WTC11 (cell line): ENCODE measurements around the gene AFG3L2. TPM values are rescaled to one million over a fixed set of nuclear protein-coding genes. Genes with fewer than 3 reads are reported as not detected.

Experiments
- ATAC-seq: fragments of 200-7000 bp; cut with Tn5 transposase; 2 replicates; pipeline ENCODE4 v1.10.0; 2021; ENCODE audit warnings: mild to moderate bottlenecking, moderate library complexity
- CTCF ChIA-PET: fragments of 300-600 bp; sonication (Branson Sonifier 250); formaldehyde crosslinking; loops from one replicate; lab custom pipeline; 2021; ENCODE audit warnings: antibody characterized with exemption; lab: Charles Lee
- POLR2A ChIA-PET: fragments of 350-600 bp; sonication (Branson Sonifier 250); formaldehyde crosslinking; loops from one replicate; lab custom pipeline; 2021; ENCODE audit warnings: antibody characterized with exemption; lab: Charles Lee
- DNase-seq: peaks from one replicate; pipeline ENCODE4 v3.0.0; 2021; ENCODE audit warnings: low spot score
- H3K27ac Mint-ChIP-seq: 2 replicates; pipeline ENCODE4 v1.8.0; 2021; ENCODE audit warnings: mixed read lengths
- H3K27me3 Mint-ChIP-seq: 2 replicates; pipeline ENCODE4 v1.8.0; 2021; ENCODE audit warnings: low read depth, mild to moderate bottlenecking, moderate library complexity, mixed read lengths
- H3K36me3 Mint-ChIP-seq: 2 replicates; pipeline ENCODE4 v1.8.0; 2021; ENCODE audit warnings: mixed read lengths
- H3K4me1 Mint-ChIP-seq: 2 replicates; pipeline ENCODE4 v1.8.0; 2022; ENCODE audit warnings: mixed read lengths
- H3K4me3 Mint-ChIP-seq: 2 replicates; pipeline ENCODE4 v1.8.0; 2021; ENCODE audit warnings: mild to moderate bottlenecking, moderate library complexity, mixed read lengths
- H3K9me3 Mint-ChIP-seq: 2 replicates; pipeline ENCODE4 v1.8.0; 2021; ENCODE audit warnings: mixed read lengths
- CREM ChIP-seq: sonication (generic); formaldehyde crosslinking; IDR thresholded peaks from 2 replicates; pipeline ENCODE4 v1.8.1; 2022; ENCODE audit warnings: mild to moderate bottlenecking, missing genetic modification reagents, moderate library complexity
- GABPB1 ChIP-seq: sonication (generic); formaldehyde crosslinking; IDR thresholded peaks from 2 replicates; pipeline ENCODE4 v1.8.1; 2023; ENCODE audit warnings: mild to moderate bottlenecking, missing genetic modification reagents
- GRHL2 ChIP-seq: fragments of 250-450 bp; sonication (Bioruptor Pico); IDR thresholded peaks from 2 replicates; pipeline ENCODE4 v1.8.0; 2022; ENCODE audit warnings: mild to moderate bottlenecking, moderate library complexity; ENCODE audit not compliant: insufficient replicate concordance, severe bottlenecking
- MLX ChIP-seq: sonication (generic); formaldehyde crosslinking; IDR thresholded peaks from 2 replicates; pipeline ENCODE4 v1.8.1; 2023; ENCODE audit warnings: mild to moderate bottlenecking, missing genetic modification reagents, moderate library complexity
- NFYB ChIP-seq: sonication (generic); formaldehyde crosslinking; conservative IDR thresholded peaks from 2 replicates; pipeline ENCODE4 v1.8.0; 2022; ENCODE audit warnings: low read depth, missing genetic modification reagents
- PRRX2 ChIP-seq: fragments of 250-450 bp; sonication (Bioruptor Pico); IDR thresholded peaks from 2 replicates; pipeline ENCODE4 v1.8.0; 2021; ENCODE audit warnings: mild to moderate bottlenecking
- SMAD3 ChIP-seq: sonication (generic); formaldehyde crosslinking; IDR thresholded peaks from 2 replicates; pipeline ENCODE4 v1.8.0; 2022; ENCODE audit warnings: missing genetic modification reagents, mild to moderate bottlenecking, borderline replicate concordance
- SP1 ChIP-seq: sonication (generic); formaldehyde crosslinking; conservative IDR thresholded peaks from 2 replicates; pipeline ENCODE4 v1.8.1; 2022; ENCODE audit warnings: missing genetic modification reagents
- TCF7 ChIP-seq: sonication (generic); formaldehyde crosslinking; IDR thresholded peaks from 2 replicates; pipeline ENCODE4 v1.8.0; 2022; ENCODE audit warnings: mild to moderate bottlenecking, low read depth, missing genetic modification reagents, moderate library complexity
- ZNF121 ChIP-seq: sonication (generic); formaldehyde crosslinking; IDR thresholded peaks from 2 replicates; pipeline ENCODE4 v1.8.0; 2023; ENCODE audit warnings: missing genetic modification reagents
- ZNF232 ChIP-seq: sonication (generic); formaldehyde crosslinking; IDR thresholded peaks from 2 replicates; pipeline ENCODE4 v1.8.0; 2022; ENCODE audit warnings: mild to moderate bottlenecking, missing genetic modification reagents
- ZNF425 ChIP-seq: fragments of 250-450 bp; sonication (Bioruptor Pico); conservative IDR thresholded peaks from 2 replicates; pipeline ENCODE4 v1.9.0; 2021; ENCODE audit warnings: mild to moderate bottlenecking
- total RNA-seq: library from RNA; stranded (reverse); gene quantifications from 3 replicates; pipeline ENCODE4 v1.2.3, GENCODE V29; 2021
- TF ChIP-seq, protein P1 (sequence below): fragments of 250-450 bp; sonication (Bioruptor Pico); IDR thresholded peaks from 2 replicates; pipeline ENCODE4 v2.1.2; 2022; ENCODE audit warnings: mild to moderate bottlenecking, moderate library complexity
- TF ChIP-seq, protein P2 (sequence below): sonication (generic); formaldehyde crosslinking; IDR thresholded peaks from 2 replicates; pipeline ENCODE4 v1.8.0; 2023; ENCODE audit warnings: missing genetic modification reagents
- TF ChIP-seq, protein P3 (sequence below): sonication (generic); formaldehyde crosslinking; IDR thresholded peaks from 2 replicates; pipeline ENCODE4 v1.8.1; 2023; ENCODE audit warnings: mild to moderate bottlenecking, moderate library complexity, missing genetic modification reagents
- TF ChIP-seq, protein P4 (sequence below): sonication (generic); formaldehyde crosslinking; IDR thresholded peaks from 2 replicates; pipeline ENCODE4 v1.8.0; 2022; ENCODE audit warnings: mild to moderate bottlenecking, missing genetic modification reagents
- TF ChIP-seq, protein P5 (sequence below): fragments of 250-450 bp; sonication (Bioruptor Pico); IDR thresholded peaks from 2 replicates; pipeline ENCODE4 v1.8.0; 2021; ENCODE audit warnings: mild to moderate bottlenecking

The AFG3L2 gene
- total RNA-seq, 1 experiment from 2014 or later, result 109 TPM

DNA sequence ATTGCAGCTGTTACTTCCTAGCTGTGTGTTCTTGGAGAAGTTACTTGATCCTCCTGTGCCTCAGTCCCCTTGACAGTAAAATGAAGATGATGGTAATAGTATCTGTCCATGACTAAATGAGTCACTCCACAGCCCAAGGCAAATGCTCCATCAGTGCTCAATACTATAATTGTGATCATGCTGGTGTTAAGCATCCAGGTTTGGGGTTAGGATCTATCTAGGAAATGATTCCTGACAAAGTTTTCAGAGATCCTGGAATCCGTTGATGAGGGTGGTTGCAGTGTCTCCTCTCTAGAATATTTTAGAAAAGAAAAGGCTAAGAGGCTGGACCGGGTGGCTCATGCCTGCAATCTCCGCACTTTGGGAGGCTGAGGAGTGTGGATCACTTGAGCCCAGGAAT, 28.0 kb upstream of the AFG3L2 start:
- POLR2A ChIA-PET, result no interaction called here
- CTCF ChIA-PET, result no interaction called here
- peaks cover 39% of the 10 kb centered on the region for H3K27me3 Mint-ChIP-seq
- no peak overlapping the region for H3K4me3 Mint-ChIP-seq
- H3K36me3 Mint-ChIP-seq, result no peaks in the 10 kb centered on the region
- no peak overlapping the region for H3K27ac Mint-ChIP-seq
- TF ChIP-seq GRHL2 (no peak), CREM (CRISPR knock-in tag) (no peak), SMAD3 (CRISPR knock-in tag) (no peak), MLX (CRISPR knock-in tag) (no peak), PRRX2 (CRISPR knock-in tag) (no peak), GABPB1 (CRISPR knock-in tag) (no peak), ZNF121 (no peak), TCF7 (CRISPR knock-in tag) (no peak), ZNF232 (CRISPR knock-in tag) (no peak), ZNF425 (CRISPR knock-in tag) (no peak), NFYB (CRISPR knock-in tag) (no peak), SP1 (CRISPR knock-in tag) (no peak)
- TF ChIP-seq, protein P1, sequence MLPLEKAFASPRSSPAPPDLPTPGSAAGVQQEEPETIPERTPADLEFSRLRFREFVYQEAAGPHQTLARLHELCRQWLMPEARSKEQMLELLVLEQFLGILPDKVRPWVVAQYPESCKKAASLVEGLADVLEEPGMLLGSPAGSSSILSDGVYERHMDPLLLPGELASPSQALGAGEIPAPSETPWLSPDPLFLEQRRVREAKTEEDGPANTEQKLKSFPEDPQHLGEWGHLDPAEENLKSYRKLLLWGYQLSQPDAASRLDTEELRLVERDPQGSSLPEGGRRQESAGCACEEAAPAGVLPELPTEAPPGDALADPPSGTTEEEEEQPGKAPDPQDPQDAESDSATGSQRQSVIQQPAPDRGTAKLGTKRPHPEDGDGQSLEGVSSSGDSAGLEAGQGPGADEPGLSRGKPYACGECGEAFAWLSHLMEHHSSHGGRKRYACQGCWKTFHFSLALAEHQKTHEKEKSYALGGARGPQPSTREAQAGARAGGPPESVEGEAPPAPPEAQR (CRISPR knock-in tag), result no peak
- TF ChIP-seq, protein P2, sequence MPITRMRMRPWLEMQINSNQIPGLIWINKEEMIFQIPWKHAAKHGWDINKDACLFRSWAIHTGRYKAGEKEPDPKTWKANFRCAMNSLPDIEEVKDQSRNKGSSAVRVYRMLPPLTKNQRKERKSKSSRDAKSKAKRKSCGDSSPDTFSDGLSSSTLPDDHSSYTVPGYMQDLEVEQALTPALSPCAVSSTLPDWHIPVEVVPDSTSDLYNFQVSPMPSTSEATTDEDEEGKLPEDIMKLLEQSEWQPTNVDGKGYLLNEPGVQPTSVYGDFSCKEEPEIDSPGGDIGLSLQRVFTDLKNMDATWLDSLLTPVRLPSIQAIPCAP (CRISPR knock-in tag), result no peak
- TF ChIP-seq, protein P3, sequence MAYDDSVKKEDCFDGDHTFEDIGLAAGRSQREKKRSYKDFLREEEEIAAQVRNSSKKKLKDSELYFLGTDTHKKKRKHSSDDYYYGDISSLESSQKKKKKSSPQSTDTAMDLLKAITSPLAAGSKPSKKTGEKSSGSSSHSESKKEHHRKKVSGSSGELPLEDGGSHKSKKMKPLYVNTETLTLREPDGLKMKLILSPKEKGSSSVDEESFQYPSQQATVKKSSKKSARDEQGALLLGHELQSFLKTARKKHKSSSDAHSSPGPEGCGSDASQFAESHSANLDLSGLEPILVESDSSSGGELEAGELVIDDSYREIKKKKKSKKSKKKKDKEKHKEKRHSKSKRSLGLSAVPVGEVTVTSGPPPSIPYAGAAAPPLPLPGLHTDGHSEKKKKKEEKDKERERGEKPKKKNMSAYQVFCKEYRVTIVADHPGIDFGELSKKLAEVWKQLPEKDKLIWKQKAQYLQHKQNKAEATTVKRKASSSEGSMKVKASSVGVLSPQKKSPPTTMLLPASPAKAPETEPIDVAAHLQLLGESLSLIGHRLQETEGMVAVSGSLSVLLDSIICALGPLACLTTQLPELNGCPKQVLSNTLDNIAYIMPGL, result no peak
- TF ChIP-seq, protein P4, sequence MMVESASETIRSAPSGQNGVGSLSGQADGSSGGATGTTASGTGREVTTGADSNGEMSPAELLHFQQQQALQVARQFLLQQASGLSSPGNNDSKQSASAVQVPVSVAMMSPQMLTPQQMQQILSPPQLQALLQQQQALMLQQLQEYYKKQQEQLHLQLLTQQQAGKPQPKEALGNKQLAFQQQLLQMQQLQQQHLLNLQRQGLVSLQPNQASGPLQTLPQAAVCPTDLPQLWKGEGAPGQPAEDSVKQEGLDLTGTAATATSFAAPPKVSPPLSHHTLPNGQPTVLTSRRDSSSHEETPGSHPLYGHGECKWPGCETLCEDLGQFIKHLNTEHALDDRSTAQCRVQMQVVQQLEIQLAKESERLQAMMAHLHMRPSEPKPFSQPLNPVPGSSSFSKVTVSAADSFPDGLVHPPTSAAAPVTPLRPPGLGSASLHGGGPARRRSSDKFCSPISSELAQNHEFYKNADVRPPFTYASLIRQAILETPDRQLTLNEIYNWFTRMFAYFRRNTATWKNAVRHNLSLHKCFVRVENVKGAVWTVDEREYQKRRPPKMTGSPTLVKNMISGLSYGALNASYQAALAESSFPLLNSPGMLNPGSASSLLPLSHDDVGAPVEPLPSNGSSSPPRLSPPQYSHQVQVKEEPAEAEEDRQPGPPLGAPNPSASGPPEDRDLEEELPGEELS (CRISPR knock-in tag), result no peak
- TF ChIP-seq, protein P5, sequence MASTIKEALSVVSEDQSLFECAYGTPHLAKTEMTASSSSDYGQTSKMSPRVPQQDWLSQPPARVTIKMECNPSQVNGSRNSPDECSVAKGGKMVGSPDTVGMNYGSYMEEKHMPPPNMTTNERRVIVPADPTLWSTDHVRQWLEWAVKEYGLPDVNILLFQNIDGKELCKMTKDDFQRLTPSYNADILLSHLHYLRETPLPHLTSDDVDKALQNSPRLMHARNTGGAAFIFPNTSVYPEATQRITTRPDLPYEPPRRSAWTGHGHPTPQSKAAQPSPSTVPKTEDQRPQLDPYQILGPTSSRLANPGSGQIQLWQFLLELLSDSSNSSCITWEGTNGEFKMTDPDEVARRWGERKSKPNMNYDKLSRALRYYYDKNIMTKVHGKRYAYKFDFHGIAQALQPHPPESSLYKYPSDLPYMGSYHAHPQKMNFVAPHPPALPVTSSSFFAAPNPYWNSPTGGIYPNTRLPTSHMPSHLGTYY (CRISPR knock-in tag), result no peak
- no peak for DNase-seq
- H3K9me3 Mint-ChIP-seq, result no peaks in the 10 kb centered on the region
- no peak for ATAC-seq
- H3K4me1 Mint-ChIP-seq, result peaks cover 21% of the 10 kb centered on the region
